H1 (cell line): Measurements from ENCODE around the gene VSIG2. TPM values are rescaled to one million over a fixed set of nuclear protein-coding genes. Genes with fewer than 3 reads are reported as not detected.

Experiments used
- CBX5 ChIP-seq: fragments of 300-800, 300-1000 bp; sonication (generic); IDR thresholded peaks from 2 replicates; pipeline ENCODE4 v1.7.1; 2016; ENCODE audit warnings: antibody characterized with exemption, low read length, low read depth
- EZH2 ChIP-seq: fragments of 200-600 bp; sonication (generic); IDR thresholded peaks from 2 replicates; pipeline ENCODE4 v1.7.1; 2012; ENCODE audit warnings: low read depth, mild to moderate bottlenecking, moderate library complexity, low read length, inconsistent platforms; ENCODE audit not compliant: severe bottlenecking
- GABPA ChIP-seq: IDR thresholded peaks from 2 replicates; pipeline ENCODE4 v1.6.1; 2011; ENCODE audit warnings: mild to moderate bottlenecking, low read length, moderate library complexity, borderline replicate concordance; ENCODE audit not compliant: insufficient read depth
- KDM5A ChIP-seq: fragments of 200-600 bp; IDR thresholded peaks from 2 replicates; pipeline ENCODE4 v1.7.1; 2012; ENCODE audit warnings: mild to moderate bottlenecking, low read length, inconsistent platforms, mixed read lengths
- polyA plus RNA-seq, 7 experiments: library from polyadenylated mRNA; depleted of rRNA in 3 of 7; stranded (reverse) in 5 of 7; unstranded in 2 of 7; fragments of >200 nt in 5 of 7; fragments of 200-250 nt in 2 of 7; gene quantifications; 1 replicate in 5 of 7; 2 replicates in 1 of 7; 4 replicates in 1 of 7; pipeline versions ENCODE4 v1.2.1 to v1.2.3, GENCODE V29; 2011 to 2013; ENCODE audit warnings: missing spikeins in 2 of 7, mixed read lengths in 2 of 7
- total RNA-seq: library from RNA; stranded (reverse); fragmentation: NEBNext Ultra II Directional; extraction: Animal tissue kit (Norgen Biotek cat#: 25700); gene quantifications from 2 replicates; pipeline ENCODE4 v1.2.1, GENCODE V29; 2021

VSIG2 gene
- total and polyA plus RNA-seq, 2 of the 8 experiments (the other 6 are each of a cell fraction or from before 2014, with no cell fraction given): 0.18 TPM; not detected in 1

- TF ChIP-seq GABPA: no peak
- no peak for TF ChIP-seq EZH2
- TF ChIP-seq CBX5: no peak
- no peak for TF ChIP-seq KDM5A
Measured at GRCh38 chr11:124766156-124766555, 14.1 kb upstream of the VSIG2 start (continued).
